ENCODE data around the gene SLC27A3.

Gene SLC27A3, protein sequence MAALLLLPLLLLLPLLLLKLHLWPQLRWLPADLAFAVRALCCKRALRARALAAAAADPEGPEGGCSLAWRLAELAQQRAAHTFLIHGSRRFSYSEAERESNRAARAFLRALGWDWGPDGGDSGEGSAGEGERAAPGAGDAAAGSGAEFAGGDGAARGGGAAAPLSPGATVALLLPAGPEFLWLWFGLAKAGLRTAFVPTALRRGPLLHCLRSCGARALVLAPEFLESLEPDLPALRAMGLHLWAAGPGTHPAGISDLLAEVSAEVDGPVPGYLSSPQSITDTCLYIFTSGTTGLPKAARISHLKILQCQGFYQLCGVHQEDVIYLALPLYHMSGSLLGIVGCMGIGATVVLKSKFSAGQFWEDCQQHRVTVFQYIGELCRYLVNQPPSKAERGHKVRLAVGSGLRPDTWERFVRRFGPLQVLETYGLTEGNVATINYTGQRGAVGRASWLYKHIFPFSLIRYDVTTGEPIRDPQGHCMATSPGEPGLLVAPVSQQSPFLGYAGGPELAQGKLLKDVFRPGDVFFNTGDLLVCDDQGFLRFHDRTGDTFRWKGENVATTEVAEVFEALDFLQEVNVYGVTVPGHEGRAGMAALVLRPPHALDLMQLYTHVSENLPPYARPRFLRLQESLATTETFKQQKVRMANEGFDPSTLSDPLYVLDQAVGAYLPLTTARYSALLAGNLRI

DNA sequence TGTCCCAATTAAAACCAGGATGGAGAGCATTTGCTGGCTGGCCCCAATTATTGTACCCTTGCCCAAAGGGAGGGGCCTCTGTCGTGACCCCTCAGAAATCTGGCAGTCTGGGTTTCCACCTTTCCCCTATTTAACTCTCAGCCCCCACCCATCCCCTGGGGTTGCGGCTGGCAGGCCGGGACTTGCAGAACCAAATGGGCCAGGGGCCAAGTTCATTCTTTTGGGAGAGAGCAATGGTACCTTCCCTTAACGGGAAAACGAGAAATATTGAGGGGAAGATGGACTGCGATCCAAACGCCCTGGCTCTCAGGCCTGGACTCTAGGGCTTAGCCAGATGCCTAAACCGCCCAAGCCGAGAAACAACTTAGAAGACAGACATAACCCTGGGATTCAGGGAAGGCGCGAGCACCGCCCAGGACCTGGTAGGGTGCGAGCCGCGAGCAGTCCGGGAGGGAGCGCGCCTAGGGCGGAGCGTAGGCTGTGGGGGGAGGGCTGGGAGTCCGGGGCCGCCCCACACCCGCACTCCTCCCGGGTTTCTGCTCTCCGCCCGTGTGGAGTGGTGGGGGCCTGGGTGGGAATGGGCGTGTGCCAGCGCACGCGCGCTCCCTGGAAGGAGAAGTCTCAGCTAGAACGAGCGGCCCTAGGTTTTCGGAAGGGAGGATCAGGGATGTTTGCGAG lies at the start of gene SLC27A3:
Gene SLC27A3, plus strand, starts transcription at position 628 of the 678 bp plus-strand sequence. CDS start 91 bp downstream, outside the sequence.
- Mint-ChIP-seq H3K27ac (peak within 1 kb of the TSS; percentile 62), H3K4me3 (peak within 1 kb of the TSS; percentile 80), H3K27me3 (no peaks in the 10 kb centered on the region), H3K4me1 (peaks cover 20% of the 10 kb centered on the region), H3K9me3 (no peaks in the 10 kb centered on the region), H3K36me3 (no peaks in the 10 kb centered on the region)

DNA sequence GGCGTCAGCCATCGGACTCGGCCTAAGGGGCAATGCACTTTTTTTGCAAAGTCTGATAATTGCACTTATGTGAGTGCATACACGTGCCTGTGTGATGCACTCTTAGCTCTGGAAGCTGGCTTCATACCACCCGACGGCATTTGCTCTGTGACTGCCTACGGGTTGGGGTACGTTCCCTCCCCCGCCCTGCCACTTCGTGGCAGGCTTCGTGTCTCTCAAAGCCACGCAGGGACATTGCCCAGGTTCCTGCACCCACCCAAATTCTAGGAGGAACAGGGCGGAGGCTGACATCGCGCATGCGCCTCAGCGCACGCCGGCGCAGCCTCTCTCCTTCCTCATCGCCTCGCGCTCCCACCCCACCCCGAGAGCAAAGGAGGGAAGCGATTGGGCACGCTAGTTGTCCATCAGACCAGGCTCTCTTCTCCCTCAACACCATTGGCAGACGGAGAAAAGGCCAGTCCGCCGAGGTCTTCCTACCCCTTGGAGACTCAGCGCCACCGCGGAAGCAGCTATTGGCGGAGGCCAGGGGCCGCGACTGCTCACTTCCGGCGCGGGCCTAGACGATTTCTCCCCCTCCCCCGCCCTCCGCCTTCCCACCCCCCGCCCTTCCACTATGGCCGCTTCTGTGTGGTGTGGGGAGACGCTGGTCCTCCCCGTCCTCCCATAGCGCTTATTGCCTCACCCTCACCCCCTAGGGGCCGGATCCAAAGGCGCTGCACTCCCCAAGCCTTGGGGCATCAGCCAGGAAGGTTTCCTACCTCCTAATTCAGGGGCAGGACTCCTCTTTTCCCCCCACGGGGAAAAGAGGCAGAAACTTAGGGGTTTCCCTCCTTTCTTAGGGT lies 47.5 kb upstream of the SLC27A3 start, which contains the start of gene INTS3:
Gene INTS3, plus strand, starts transcription at position 588 of the 842 bp plus-strand sequence. CDS start 585 bp downstream, outside the sequence.
- Mint-ChIP-seq H3K27me3 (no peaks in the 10 kb centered on the region), H3K4me1 (peaks cover 31% of the 10 kb centered on the region), H3K9me3 (no peaks in the 10 kb centered on the region), H3K4me3 (peak within 1 kb of the TSS; percentile 89), H3K36me3 (peaks cover 1% of the 10 kb centered on the region), H3K27ac (peak within 1 kb of the TSS; percentile 96)

DNA sequence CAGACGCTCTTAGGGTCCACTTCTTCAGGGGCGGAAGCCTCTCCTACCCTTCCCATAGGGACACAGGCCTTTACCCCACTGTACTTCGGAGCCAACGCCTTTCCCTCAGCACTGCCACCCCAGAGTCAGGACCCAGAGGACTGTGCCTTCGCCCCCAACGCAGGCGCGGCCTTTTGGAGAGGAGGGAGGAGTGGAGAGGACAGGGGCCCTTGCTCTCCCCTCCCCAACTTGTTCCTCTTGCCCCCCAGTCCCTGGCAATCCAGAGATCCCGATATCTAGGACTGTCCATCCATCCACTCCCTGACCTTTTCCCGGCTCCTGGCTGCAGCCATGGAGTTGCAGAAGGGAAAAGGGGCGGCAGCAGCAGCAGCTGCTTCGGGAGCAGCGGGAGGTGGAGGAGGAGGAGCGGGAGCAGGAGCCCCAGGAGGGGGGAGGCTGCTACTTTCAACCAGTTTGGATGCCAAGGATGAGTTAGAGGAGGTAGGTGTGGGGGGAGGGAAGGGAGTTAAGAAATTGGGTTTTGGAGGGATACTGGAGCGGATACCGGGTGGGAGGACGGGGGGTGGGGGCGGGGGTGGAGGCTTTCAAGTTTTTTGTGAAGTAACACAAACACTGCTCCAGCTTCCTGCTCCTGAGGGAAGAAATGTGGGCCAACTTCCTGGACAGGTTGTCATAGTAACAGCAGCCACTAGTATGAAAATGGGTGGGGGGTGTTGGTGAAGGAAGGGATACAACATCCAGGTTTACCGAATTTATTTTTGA lies 46.7 kb upstream of the SLC27A3 start:
- Mint-ChIP-seq H3K4me1 (peaks cover 31% of the 10 kb centered on the region), H3K27me3 (no peaks in the 10 kb centered on the region), H3K9me3 (no peaks in the 10 kb centered on the region), H3K36me3 (peaks cover 1% of the 10 kb centered on the region), H3K4me3 (peak overlapping the region; percentile 89), H3K27ac (peak overlapping the region; percentile 91)

DNA sequence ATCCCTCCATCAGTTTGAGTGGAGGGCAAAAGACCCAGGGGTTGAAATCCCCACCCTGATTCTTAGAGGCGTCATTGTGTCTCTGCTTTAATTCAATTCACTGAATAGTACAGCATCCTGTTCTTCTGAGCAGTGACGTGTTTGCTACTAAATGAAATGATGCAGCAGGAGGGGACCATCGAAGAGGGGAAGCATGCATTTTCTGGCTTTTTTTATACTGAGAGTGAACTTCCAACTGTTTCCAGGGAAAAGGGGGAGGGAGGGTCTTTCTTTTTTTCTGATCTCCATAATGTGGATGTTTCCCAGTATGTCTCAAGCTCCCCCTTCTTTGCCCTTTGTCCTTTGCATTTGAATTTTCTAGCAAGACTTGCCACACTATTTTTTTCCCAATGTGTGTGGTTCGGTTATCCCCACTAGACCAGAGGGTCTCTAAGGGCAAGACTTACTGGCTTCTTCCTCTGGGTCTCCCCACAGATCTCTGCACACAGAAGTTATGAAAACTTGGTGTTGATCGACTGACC lies 44.7 kb upstream of the SLC27A3 start:
- Mint-ChIP-seq H3K9me3 (no peaks in the 10 kb centered on the region), H3K27ac (peak overlapping the region; percentile 18), H3K4me3 (peak overlapping the region; percentile 30), H3K27me3 (no peaks in the 10 kb centered on the region), H3K36me3 (peaks cover 1% of the 10 kb centered on the region), H3K4me1 (peaks cover 40% of the 10 kb centered on the region)

DNA sequence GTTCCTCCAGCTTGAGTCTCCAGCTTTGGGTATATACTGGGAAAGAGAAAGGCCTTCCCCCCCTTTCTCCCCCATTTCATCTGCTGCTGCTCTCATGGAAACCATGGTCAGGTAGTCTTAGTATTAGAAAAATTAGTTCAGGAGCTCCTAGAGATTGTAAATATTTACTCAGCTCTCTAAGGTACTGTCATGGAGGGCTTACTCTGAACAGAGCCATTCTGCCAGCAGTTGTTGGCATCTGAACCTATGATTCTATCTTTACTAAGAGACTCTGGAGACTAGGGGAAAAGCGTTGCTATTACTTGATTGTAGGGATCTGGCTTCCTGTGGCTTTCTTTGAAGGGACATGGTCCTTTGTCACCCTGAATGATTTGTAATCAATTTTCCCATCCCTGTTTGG lies 41.2 kb upstream of the SLC27A3 start:
- peaks cover 36% of the 10 kb centered on the region for H3K4me1 Mint-ChIP-seq
- peaks cover 1% of the 10 kb centered on the region for H3K36me3 Mint-ChIP-seq
- no peaks in the 10 kb centered on the region for H3K27me3 Mint-ChIP-seq
- H3K27ac Mint-ChIP-seq: no peak overlapping the region
- H3K9me3 Mint-ChIP-seq: no peaks in the 10 kb centered on the region
- no peak overlapping the region for H3K4me3 Mint-ChIP-seq

DNA sequence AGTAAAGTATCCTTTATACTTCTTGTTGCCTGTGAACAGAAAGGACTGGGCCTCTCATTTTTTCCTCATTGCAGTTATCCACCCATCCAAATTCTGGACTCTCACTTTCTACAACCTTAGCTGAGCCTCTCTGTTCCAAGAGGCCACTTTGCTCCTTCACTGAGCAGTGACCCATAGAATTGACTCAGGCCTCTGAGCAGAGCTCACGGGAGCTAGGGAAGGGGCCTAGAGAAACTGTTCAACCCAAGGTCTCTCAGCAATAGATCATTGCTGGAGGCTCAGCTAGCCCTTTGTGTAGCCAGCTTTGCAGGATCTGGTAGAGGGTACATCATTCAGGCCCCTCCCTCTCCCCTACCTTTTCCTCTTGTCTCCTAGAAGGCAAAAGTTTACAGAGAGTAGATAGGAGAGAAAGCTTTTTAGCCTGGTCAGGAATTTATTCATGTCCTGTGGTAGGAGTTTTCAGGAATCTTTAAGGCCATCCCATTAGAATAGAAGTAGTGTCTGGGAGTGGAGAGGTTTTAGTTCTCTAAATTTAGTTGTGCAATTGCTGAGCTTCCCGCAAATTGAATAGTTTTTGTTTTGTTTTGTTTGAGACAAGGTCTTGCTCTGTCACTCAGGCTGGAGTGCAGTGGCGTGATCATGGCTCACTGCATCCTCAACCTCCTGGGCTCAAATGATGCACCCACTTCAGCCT lies 40.7 kb upstream of the SLC27A3 start:
- H3K4me3 Mint-ChIP-seq: no peak overlapping the region
- H3K27me3 Mint-ChIP-seq: no peaks in the 10 kb centered on the region
- peaks cover 1% of the 10 kb centered on the region for H3K36me3 Mint-ChIP-seq
- no peaks in the 10 kb centered on the region for H3K9me3 Mint-ChIP-seq
- no peak overlapping the region for H3K27ac Mint-ChIP-seq
- peaks cover 30% of the 10 kb centered on the region for H3K4me1 Mint-ChIP-seq

DNA sequence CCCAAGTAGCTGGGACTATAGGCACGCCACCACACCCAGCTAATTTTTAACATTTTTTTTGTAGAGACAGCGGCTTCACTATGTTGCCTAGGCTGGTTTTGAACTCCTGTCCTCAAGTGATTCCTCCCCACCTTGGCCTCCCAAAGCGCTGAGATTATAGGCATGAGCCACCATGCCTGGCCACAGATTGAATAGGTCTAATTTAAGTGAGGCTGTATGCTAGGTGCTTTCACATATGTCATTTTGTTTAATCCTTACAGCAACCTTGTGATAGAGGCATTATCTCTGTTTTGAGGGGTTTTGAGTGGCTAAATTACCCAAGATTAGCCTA lies 40.2 kb upstream of the SLC27A3 start:
- no peaks in the 10 kb centered on the region for H3K9me3 Mint-ChIP-seq
- no peak overlapping the region for H3K27ac Mint-ChIP-seq
- no peak overlapping the region for H3K4me3 Mint-ChIP-seq
- peaks cover 25% of the 10 kb centered on the region for H3K4me1 Mint-ChIP-seq
- no peaks in the 10 kb centered on the region for H3K27me3 Mint-ChIP-seq
- peaks cover 1% of the 10 kb centered on the region for H3K36me3 Mint-ChIP-seq

DNA sequence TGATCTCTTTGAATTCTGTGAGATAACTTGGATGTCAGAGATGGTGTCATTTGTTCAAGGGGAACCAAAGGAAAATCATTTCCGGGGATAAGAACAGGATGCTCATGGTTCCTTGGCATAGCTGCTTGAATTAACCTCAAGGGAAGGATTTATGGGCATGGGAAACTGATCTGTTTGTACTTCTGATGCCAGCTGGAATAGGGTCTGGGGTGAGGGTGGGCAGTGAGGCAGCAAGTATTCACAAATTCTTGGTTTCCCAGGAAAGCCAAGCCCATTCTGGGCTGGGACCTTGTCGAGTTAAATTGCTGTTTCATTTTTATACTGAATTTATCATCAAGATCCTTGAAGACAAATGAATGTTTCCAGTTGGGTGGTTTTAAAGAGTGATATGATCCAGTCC lies 33.2 kb upstream of the SLC27A3 start:
- no peaks in the 10 kb centered on the region for H3K9me3 Mint-ChIP-seq
- H3K27me3 Mint-ChIP-seq: no peaks in the 10 kb centered on the region
- peaks cover 4% of the 10 kb centered on the region for H3K36me3 Mint-ChIP-seq
- no peak overlapping the region for H3K4me3 Mint-ChIP-seq
- H3K4me1 Mint-ChIP-seq: peaks cover 26% of the 10 kb centered on the region
- H3K27ac Mint-ChIP-seq: no peak overlapping the region

DNA sequence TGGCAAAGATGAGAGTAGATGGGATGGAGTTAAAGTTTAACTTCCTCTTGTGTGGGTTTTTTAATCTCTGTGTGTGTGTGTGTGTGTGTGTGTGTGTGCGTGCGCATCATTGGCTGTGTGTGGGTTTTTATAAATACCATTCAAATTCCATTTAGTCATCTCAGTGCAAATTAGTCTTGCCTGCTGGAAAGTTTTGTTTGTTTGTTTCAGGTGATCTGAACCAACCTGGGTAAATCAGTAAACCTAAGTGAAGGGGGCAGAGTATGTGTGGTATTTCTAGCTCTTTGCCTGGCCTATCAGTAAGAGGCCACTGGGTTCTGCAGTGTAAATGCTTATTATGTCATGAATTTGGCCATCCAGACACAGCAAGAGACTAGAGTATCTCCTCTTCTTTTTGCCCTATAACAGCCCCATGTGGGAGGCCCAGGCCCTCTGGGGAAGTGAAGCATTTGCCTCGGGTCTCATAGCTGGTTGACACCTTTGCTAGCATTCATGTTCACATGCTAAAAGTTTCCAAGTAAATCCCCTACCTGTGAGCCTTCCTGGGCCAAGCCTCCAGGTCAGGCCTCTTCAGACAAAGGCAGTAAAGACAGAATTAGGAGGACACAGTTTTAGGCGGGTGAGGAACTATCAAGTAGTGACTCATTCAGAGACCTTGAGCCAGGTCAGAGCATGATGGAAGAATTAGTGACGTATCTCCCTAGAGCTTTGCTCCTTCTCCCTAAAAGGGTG lies 32.6 kb upstream of the SLC27A3 start:
- peak overlapping the region; percentile 53 for H3K27ac Mint-ChIP-seq
- H3K4me1 Mint-ChIP-seq: peaks cover 26% of the 10 kb centered on the region
- H3K4me3 Mint-ChIP-seq: no peak overlapping the region
- H3K36me3 Mint-ChIP-seq: peaks cover 6% of the 10 kb centered on the region
- H3K9me3 Mint-ChIP-seq: no peaks in the 10 kb centered on the region
- H3K27me3 Mint-ChIP-seq: no peaks in the 10 kb centered on the region

DNA sequence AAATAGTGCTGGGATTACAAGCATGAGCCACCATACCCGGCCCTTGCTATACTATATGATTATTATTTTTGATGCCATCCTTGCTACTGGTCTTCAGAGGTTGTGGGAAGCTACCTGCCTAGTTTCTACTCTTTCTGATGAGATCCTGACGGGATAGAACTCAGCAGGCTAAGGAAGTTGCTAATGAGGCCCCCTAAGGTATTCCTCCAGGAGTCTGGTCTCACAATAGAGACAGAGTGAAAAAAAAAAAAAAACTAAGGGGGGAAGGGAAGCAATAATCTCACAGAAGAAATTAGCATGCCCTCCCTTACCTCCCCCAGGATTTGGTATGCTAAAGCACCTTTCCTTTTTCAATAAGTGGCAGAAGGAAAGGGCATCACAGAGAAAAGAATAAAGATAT lies 29.8 kb upstream of the SLC27A3 start:
- Mint-ChIP-seq H3K36me3 (peaks cover 16% of the 10 kb centered on the region), H3K27me3 (no peaks in the 10 kb centered on the region), H3K9me3 (no peaks in the 10 kb centered on the region), H3K4me3 (no peak overlapping the region), H3K4me1 (peaks cover 28% of the 10 kb centered on the region), H3K27ac (no peak overlapping the region)

DNA sequence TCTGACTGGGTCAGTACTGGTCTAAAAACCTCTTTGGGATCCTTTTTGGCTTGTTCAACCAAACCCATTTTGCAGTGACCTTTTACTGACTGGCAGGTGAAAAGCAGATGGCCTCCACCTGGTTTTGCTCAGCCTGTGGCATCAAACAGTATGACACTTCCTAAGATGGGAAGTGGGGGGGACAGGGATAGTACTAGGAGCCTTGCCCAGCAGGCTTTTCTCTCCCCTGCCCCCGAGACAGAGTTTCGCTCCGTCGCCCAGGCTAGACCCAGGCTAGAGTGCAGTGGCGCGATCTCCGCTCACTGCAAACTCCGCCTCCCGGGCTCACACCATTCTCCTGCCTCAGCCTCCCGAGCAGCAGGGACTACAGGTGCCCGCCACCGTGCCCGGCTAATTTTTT lies 29.0 kb upstream of the SLC27A3 start:
- no peaks in the 10 kb centered on the region for H3K27me3 Mint-ChIP-seq
- H3K27ac Mint-ChIP-seq: no peak overlapping the region
- no peaks in the 10 kb centered on the region for H3K9me3 Mint-ChIP-seq
- no peak overlapping the region for H3K4me3 Mint-ChIP-seq
- peaks cover 19% of the 10 kb centered on the region for H3K36me3 Mint-ChIP-seq
- peaks cover 28% of the 10 kb centered on the region for H3K4me1 Mint-ChIP-seq

DNA sequence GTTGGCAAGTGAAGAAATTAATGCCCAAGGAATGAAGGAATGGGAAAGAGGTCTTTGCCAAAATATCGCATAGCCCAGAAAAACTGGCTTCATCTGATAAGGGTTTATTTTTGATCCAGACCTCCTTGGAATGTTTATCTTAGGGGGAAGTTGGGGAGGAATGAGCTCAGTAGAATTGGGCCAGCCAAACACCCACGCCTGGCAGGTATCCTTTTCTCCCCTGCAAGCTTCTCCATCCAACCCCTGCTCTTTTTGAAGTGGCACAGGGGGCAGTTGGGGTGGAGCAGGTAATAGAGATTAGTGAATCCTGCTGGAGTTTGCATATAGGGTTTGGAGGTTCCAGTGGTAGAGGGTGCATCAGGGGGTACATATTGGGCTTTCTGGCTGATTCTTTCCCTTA lies 26.3 kb upstream of the SLC27A3 start:
- peaks cover 23% of the 10 kb centered on the region for H3K36me3 Mint-ChIP-seq
- H3K4me3 Mint-ChIP-seq: no peak overlapping the region
- H3K27ac Mint-ChIP-seq: peak overlapping the region; percentile 25
- H3K27me3 Mint-ChIP-seq: no peaks in the 10 kb centered on the region
- H3K4me1 Mint-ChIP-seq: peaks cover 9% of the 10 kb centered on the region
- no peaks in the 10 kb centered on the region for H3K9me3 Mint-ChIP-seq

DNA sequence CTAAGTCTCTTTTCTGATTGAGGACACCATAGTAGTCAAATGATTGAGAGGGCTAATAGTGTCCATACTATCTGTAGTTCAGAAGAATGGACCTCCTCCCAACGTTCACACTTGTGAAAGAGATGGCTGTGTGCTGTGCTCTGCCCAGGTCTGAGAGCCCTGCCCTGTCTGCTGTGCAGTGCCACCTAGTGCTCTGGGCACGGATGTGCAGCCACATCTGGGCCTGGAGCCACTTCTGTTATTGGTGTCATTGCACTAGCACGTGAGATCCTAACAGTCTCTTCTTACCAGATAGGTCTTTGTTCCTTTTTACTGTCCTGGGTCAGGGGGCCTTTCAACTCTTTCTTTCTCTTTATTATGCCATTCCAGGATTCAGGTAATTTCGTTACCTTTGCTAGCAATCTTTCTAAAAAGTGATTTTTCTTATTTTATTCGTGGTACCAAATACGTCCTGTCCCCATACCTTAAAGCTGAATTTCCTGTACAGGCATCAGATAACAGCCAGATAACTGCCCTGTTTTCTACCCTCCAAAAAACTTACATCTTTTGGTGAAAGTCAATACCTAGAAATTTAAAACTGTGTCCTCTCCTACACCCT lies 25.7 kb upstream of the SLC27A3 start:
- no peak overlapping the region for H3K27ac Mint-ChIP-seq
- H3K4me1 Mint-ChIP-seq: peaks cover 6% of the 10 kb centered on the region
- H3K36me3 Mint-ChIP-seq: peaks cover 22% of the 10 kb centered on the region
- no peaks in the 10 kb centered on the region for H3K9me3 Mint-ChIP-seq
- H3K27me3 Mint-ChIP-seq: no peaks in the 10 kb centered on the region
- H3K4me3 Mint-ChIP-seq: no peak overlapping the region

Data from activated naive CD4-positive, alpha-beta T cell treated with anti-CD3 and anti-CD28 coated beads, Interleukin-2, amount 50 U/mL, for 24 hours (primary cell).